DMS53 (cell line): ENCODE data around the gene HDAC8.
"Not testable (repeated sequence)": the region's sequence is repeated elsewhere in the genome, so short reads cannot be mapped to it uniquely, and the experiment has no call there.

Source experiments
- DNase-seq: peaks from one replicate; lab custom pipeline; 2025; lab: John Stamatoyannopoulos, UW

Gene HDAC8

GRCh38 chrX:72532366-72532765 lies 40.3 kb downstream of the HDAC8 start:
- DNase-seq = no peak

GRCh38 chrX:72526534-72527508 lies 45.8 kb downstream of the HDAC8 start:
- no peak for DNase-seq

- DNase-seq = no peak
Measured at GRCh38 chrX:72498782-72499181, 73.9 kb downstream of the HDAC8 start.

GRCh38 chrX:72495046-72495445 lies 77.6 kb downstream of the HDAC8 start:
- no peak for DNase-seq

GRCh38 chrX:72492499-72492898 lies 80.1 kb downstream of the HDAC8 start:
- no peak for DNase-seq

- not testable (repeated sequence) for DNase-seq
Measured at GRCh38 chrX:72490221-72490620, 82.4 kb downstream of the HDAC8 start.

GRCh38 chrX:72487661-72488060 lies 85.0 kb downstream of the HDAC8 start:
- DNase-seq = no peak

- DNase-seq = peak; percentile 10
Measured at GRCh38 chrX:72479324-72480274, 93.0 kb downstream of the HDAC8 start.

GRCh38 chrX:72478853-72479252 lies 93.8 kb downstream of the HDAC8 start:
- no peak for DNase-seq

- no peak for DNase-seq
Measured at GRCh38 chrX:72478351-72478750, 94.3 kb downstream of the HDAC8 start.

GRCh38 chrX:72477781-72478181 lies 94.9 kb downstream of the HDAC8 start:
- no peak for DNase-seq

GRCh38 chrX:72477376-72477775 lies 95.3 kb downstream of the HDAC8 start:
- no peak for DNase-seq

GRCh38 chrX:72475952-72476668 lies 96.5 kb downstream of the HDAC8 start:
- no peak for DNase-seq

- no peak for DNase-seq
Measured at GRCh38 chrX:72475338-72475737, 97.3 kb downstream of the HDAC8 start.

GRCh38 chrX:72470532-72471223 lies 102.0 kb downstream of the HDAC8 start:
- no peak for DNase-seq

- no peak for DNase-seq
Measured at GRCh38 chrX:72470117-72470516, 102.5 kb downstream of the HDAC8 start.

- no peak for DNase-seq
Measured at GRCh38 chrX:72468607-72469006, 104.0 kb downstream of the HDAC8 start.

GRCh38 chrX:72467135-72467534 lies 105.5 kb downstream of the HDAC8 start:
- DNase-seq = no peak

GRCh38 chrX:72466493-72466892 lies 106.2 kb downstream of the HDAC8 start:
- DNase-seq = no peak

- DNase-seq = no peak
Measured at GRCh38 chrX:72465889-72466288, 106.8 kb downstream of the HDAC8 start.

GRCh38 chrX:72461766-72462165 lies 110.9 kb downstream of the HDAC8 start:
- no peak for DNase-seq
